Muscle layer of duodenum (tissue), 2 donors: Measurements from ENCODE around the gene TASOR2.

Experiments used
- H3K27ac ChIP-seq: one replicate; pipeline ENCODE4 v1.7.0; 2013; ENCODE audit warnings: mild to moderate bottlenecking, low read length
- H3K27me3 ChIP-seq: one replicate; pipeline ENCODE4 v1.7.0; 2013; ENCODE audit warnings: low read depth, mild to moderate bottlenecking, control low read depth, low read length
- H3K36me3 ChIP-seq, 2 donors: one replicate each; pipeline ENCODE4 v1.7.0; 2013; ENCODE audit warnings: low read length in 2 of 2, control low read depth in 1 of 2, mild to moderate bottlenecking in 1 of 2; ENCODE audit not compliant: insufficient read depth in 2 of 2, control insufficient read depth in 1 of 2
- H3K4me1 ChIP-seq, 2 donors: one replicate each; pipeline ENCODE4 v1.7.0; 2013; ENCODE audit warnings: low read length in 2 of 2, mild to moderate bottlenecking in 2 of 2, control low read depth in 1 of 2, moderate library complexity in 1 of 2; ENCODE audit not compliant: insufficient read depth in 2 of 2, control insufficient read depth in 1 of 2
- H3K4me3 ChIP-seq, 2 donors: one replicate each; pipeline ENCODE4 v1.7.0; 2013; ENCODE audit warnings: low read length in 2 of 2, low read depth in 1 of 2, mild to moderate bottlenecking in 1 of 2
- H3K9me3 ChIP-seq, 2 donors: one replicate each; pipeline ENCODE4 v1.7.0; 2013; ENCODE audit warnings: low read length in 2 of 2, control low read depth in 1 of 2, mild to moderate bottlenecking in 1 of 2; ENCODE audit not compliant: control insufficient read depth in 1 of 2
- donor health status: healthy.

TASOR2 gene

GRCh38 chr10:5692461-5693358, 8.1 kb downstream of the TASOR2 start:
- Histone ChIP-seq H3K27ac (no peak overlapping the region), H3K4me1 (peaks cover 0 to 19% of the 10 kb centered on the region in 2 donors), H3K4me3 (peak overlapping the region; percentile 60 to 67), H3K9me3 (no peaks in the 10 kb centered on the region), H3K36me3 (no peaks in the 10 kb centered on the region), H3K27me3 (no peaks in the 10 kb centered on the region)

GRCh38 chr10:5694573-5694972, 9.9 kb downstream of the TASOR2 start:
- no peaks in the 10 kb centered on the region for H3K36me3 ChIP-seq
- H3K27me3 ChIP-seq: no peaks in the 10 kb centered on the region
- no peak overlapping the region for H3K4me3 ChIP-seq
- no peak overlapping the region for H3K27ac ChIP-seq
- peaks cover 0 to 19% of the 10 kb centered on the region in 2 donors for H3K4me1 ChIP-seq
- H3K9me3 ChIP-seq: no peaks in the 10 kb centered on the region

GRCh38 chr10:5697342-5697741, 12.7 kb downstream of the TASOR2 start:
- H3K4me3 ChIP-seq: no peak overlapping the region
- no peaks in the 10 kb centered on the region for H3K27me3 ChIP-seq
- no peaks in the 10 kb centered on the region for H3K9me3 ChIP-seq
- H3K4me1 ChIP-seq: peaks cover 0 to 11% of the 10 kb centered on the region in 2 donors
- no peaks in the 10 kb centered on the region for H3K36me3 ChIP-seq
- H3K27ac ChIP-seq: no peak overlapping the region

- no peak overlapping the region for H3K4me3 ChIP-seq
- no peaks in the 10 kb centered on the region for H3K9me3 ChIP-seq
- H3K27ac ChIP-seq: no peak overlapping the region
- H3K4me1 ChIP-seq: peaks cover 0 to 11% of the 10 kb centered on the region in 2 donors
- no peaks in the 10 kb centered on the region for H3K27me3 ChIP-seq
- H3K36me3 ChIP-seq: no peaks in the 10 kb centered on the region
These were observed 13.4 kb downstream of the TASOR2 start for GRCh38 chr10:5698062-5698461.

DNA sequence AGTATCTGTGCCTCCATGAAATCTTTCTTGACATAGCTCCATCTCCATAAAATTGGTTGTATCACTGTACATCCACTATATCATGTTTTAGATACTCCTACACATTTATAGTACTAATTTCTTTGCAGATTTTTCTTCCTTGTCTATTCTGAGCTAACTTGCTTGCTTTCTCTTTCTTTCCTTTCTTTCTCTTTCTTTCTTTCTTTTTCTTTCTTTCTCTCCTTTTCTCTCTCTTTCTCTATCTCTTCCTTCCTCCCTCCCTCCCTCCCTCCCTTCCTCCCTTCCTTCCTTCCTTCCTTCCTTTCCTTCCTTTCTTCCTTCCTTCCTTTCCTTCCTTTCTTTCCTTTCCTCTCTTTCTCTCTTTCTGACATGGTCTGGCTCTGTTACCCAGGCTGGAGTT, 23.7 kb downstream of the TASOR2 start:
- Histone ChIP-seq H3K9me3 (no peaks in the 10 kb centered on the region), H3K4me3 (no peak overlapping the region), H3K4me1 (peaks cover 4 to 6% of the 10 kb centered on the region in 2 donors), H3K36me3 (no peaks in the 10 kb centered on the region), H3K27ac (no peak overlapping the region), H3K27me3 (no peaks in the 10 kb centered on the region)

DNA sequence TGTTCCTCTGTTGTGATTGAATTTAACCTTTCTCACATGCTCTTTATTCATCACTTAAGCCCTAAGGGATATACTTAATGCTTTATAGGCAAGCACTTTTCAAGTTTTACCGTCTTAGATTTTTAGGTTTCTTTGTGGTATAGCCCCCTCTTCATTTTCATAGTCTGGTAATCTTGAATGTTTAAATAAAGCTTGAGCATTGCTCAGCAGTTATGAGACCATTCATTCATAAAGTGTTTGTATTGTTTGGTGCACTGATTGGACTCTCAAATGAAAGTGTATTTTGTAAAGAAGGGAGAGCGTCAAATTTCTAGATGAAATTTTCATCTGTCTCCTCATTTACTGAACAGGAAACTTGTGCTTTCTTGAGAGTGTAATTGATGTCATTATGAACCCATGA, 25.2 kb downstream of the TASOR2 start:
- no peaks in the 10 kb centered on the region for H3K9me3 ChIP-seq
- no peak overlapping the region for H3K27ac ChIP-seq
- no peaks in the 10 kb centered on the region for H3K36me3 ChIP-seq
- no peak overlapping the region for H3K4me3 ChIP-seq
- H3K27me3 ChIP-seq: no peaks in the 10 kb centered on the region
- H3K4me1 ChIP-seq: peaks cover 4 to 6% of the 10 kb centered on the region in 2 donors

GRCh38 chr10:5710859-5711258, 26.2 kb downstream of the TASOR2 start:
- Histone ChIP-seq H3K4me1 (peaks cover 4 to 6% of the 10 kb centered on the region in 2 donors), H3K27ac (no peak overlapping the region), H3K36me3 (no peaks in the 10 kb centered on the region), H3K4me3 (peak overlapping the region; percentile 22 to 42), H3K27me3 (no peaks in the 10 kb centered on the region), H3K9me3 (no peaks in the 10 kb centered on the region)

GRCh38 chr10:5711642-5712041, 27.0 kb downstream of the TASOR2 start:
- H3K27ac ChIP-seq: no peak overlapping the region
- no peaks in the 10 kb centered on the region for H3K27me3 ChIP-seq
- H3K4me1 ChIP-seq: peaks cover 4 to 6% of the 10 kb centered on the region in 2 donors
- H3K9me3 ChIP-seq: no peaks in the 10 kb centered on the region
- peak overlapping the region; percentile 22 to 42 for H3K4me3 ChIP-seq
- no peaks in the 10 kb centered on the region for H3K36me3 ChIP-seq

GRCh38 chr10:5719546-5719945, 34.9 kb downstream of the TASOR2 start:
- Histone ChIP-seq H3K27me3 (no peaks in the 10 kb centered on the region), H3K9me3 (no peaks in the 10 kb centered on the region), H3K27ac (no peak overlapping the region), H3K36me3 (peaks cover 0 to 22% of the 10 kb centered on the region in 2 donors), H3K4me1 (no peaks in the 10 kb centered on the region), H3K4me3 (no peak overlapping the region)

GRCh38 chr10:5720182-5720581, 35.5 kb downstream of the TASOR2 start:
- peaks cover 0 to 22% of the 10 kb centered on the region in 2 donors for H3K36me3 ChIP-seq
- H3K4me1 ChIP-seq: no peaks in the 10 kb centered on the region
- H3K9me3 ChIP-seq: no peaks in the 10 kb centered on the region
- no peak overlapping the region for H3K27ac ChIP-seq
- H3K4me3 ChIP-seq: no peak overlapping the region
- no peaks in the 10 kb centered on the region for H3K27me3 ChIP-seq

DNA sequence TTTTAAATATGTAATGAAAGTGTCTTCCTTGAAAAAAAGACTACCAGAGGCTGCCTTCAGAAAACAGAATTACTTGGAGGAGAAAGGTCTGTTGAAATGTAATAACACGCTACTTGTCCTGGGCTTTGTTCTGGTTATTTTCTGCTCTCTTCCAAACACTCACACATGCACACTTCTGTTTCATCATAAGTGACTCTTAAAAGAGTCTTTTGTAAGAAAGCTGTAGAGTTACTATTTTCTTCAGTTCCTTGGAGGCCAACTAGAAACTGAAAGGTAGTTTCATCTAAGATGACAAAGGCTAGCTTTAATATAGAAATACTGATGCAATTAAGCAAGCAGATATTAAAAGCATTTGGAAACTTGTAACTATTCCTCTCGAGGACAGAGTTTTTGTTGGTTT, 39.1 kb downstream of the TASOR2 start:
- peaks cover 7 to 29% of the 10 kb centered on the region in 2 donors for H3K36me3 ChIP-seq
- no peaks in the 10 kb centered on the region for H3K27me3 ChIP-seq
- no peaks in the 10 kb centered on the region for H3K4me1 ChIP-seq
- H3K27ac ChIP-seq: no peak overlapping the region
- H3K4me3 ChIP-seq: no peak overlapping the region
- H3K9me3 ChIP-seq: no peaks in the 10 kb centered on the region

- H3K9me3 ChIP-seq: no peaks in the 10 kb centered on the region
- no peak overlapping the region for H3K27ac ChIP-seq
- no peaks in the 10 kb centered on the region for H3K4me1 ChIP-seq
- peaks cover 27 to 29% of the 10 kb centered on the region in 2 donors for H3K36me3 ChIP-seq
- no peaks in the 10 kb centered on the region for H3K27me3 ChIP-seq
- H3K4me3 ChIP-seq: no peak overlapping the region
These were observed 46.1 kb downstream of the TASOR2 start for GRCh38 chr10:5730766-5731165.
